ENCODE results near the gene TBCD. TPM values are rescaled to one million over a fixed set of nuclear protein-coding genes. Genes with fewer than 3 reads are reported as not detected.

Gene TBCD
- total RNA-seq, 1 donor from 2014 or later = 104 TPM

GRCh38 chr17:82705756-82706155, 46.1 kb upstream of the TBCD start:
- Mint-ChIP-seq H3K27me3 (no peaks in the 10 kb centered on the region), H3K4me1 (ENCODE audit: unreplicated experiment) (no peaks in the 10 kb centered on the region), H3K36me3 (no peaks in the 10 kb centered on the region), H3K4me3 (no peak overlapping the region), H3K27ac (no peak overlapping the region), H3K9me3 (no peaks in the 10 kb centered on the region)
- TF ChIP-seq, protein P1, sequence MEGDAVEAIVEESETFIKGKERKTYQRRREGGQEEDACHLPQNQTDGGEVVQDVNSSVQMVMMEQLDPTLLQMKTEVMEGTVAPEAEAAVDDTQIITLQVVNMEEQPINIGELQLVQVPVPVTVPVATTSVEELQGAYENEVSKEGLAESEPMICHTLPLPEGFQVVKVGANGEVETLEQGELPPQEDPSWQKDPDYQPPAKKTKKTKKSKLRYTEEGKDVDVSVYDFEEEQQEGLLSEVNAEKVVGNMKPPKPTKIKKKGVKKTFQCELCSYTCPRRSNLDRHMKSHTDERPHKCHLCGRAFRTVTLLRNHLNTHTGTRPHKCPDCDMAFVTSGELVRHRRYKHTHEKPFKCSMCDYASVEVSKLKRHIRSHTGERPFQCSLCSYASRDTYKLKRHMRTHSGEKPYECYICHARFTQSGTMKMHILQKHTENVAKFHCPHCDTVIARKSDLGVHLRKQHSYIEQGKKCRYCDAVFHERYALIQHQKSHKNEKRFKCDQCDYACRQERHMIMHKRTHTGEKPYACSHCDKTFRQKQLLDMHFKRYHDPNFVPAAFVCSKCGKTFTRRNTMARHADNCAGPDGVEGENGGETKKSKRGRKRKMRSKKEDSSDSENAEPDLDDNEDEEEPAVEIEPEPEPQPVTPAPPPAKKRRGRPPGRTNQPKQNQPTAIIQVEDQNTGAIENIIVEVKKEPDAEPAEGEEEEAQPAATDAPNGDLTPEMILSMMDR (conservative IDR thresholded peaks at IDR 0.05) = no peak
- no peak for DNase-seq (ENCODE audit: extremely low spot score, unreplicated experiment)

- Mint-ChIP-seq H3K9me3 (no peaks in the 10 kb centered on the region), H3K36me3 (no peaks in the 10 kb centered on the region), H3K27ac (no peak overlapping the region), H3K27me3 (no peaks in the 10 kb centered on the region), H3K4me1 (ENCODE audit: unreplicated experiment) (no peaks in the 10 kb centered on the region), H3K4me3 (no peak overlapping the region)
- no peak for DNase-seq (ENCODE audit: extremely low spot score, unreplicated experiment)
- TF ChIP-seq, protein P1 (conservative IDR thresholded peaks at IDR 0.05) = no peak
Measured at GRCh38 chr17:82709024-82709675, 42.7 kb upstream of the TBCD start.

- Mint-ChIP-seq H3K4me3 (no peak overlapping the region), H3K27me3 (no peaks in the 10 kb centered on the region), H3K9me3 (no peaks in the 10 kb centered on the region), H3K27ac (no peak overlapping the region), H3K36me3 (no peaks in the 10 kb centered on the region), H3K4me1 (ENCODE audit: unreplicated experiment) (no peaks in the 10 kb centered on the region)
- DNase-seq (ENCODE audit: extremely low spot score, unreplicated experiment) = no peak
- TF ChIP-seq, protein P1 (conservative IDR thresholded peaks at IDR 0.05) = no peak
Measured at GRCh38 chr17:82709676-82710498, 42.0 kb upstream of the TBCD start.

DNA sequence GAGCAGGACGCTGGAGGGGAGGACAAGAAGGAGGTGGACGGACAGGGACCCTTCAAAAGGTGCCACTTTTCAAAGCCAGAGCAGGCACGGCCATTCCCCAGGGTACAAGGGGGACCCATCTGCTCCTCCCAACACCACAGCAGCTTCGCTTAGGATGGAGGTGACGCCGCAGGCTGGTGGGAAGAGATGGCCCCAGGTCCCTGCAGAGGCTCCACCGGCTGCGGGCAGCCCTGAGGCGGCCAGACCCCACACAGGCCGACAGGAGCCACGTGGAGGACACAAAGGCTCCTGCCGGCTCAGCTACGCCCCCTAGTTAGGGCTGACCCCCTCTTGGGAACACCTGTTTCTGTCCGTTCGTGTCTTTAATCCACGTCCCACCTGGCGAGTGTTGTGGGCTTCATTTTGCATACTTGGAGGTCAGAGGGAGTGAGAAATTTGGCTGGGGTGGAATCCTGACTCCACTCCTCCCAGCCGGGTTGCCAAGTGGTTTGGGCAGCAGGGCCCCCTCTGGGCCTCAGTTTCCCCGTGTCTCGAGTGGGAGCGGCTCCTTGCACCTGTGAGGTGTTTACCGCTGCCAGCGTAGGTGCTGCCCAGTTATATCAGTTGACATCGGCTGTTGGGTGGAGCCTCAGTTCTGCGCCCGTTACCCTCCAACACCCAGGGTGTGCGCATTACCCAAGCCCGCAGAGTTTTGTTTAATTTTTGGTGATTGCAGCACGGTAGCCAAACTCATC, 41.2 kb upstream of the TBCD start:
- Mint-ChIP-seq H3K27me3 (no peaks in the 10 kb centered on the region), H3K4me1 (ENCODE audit: unreplicated experiment) (no peaks in the 10 kb centered on the region), H3K27ac (no peak overlapping the region), H3K4me3 (no peak overlapping the region), H3K9me3 (no peaks in the 10 kb centered on the region), H3K36me3 (no peaks in the 10 kb centered on the region)
- no peak for DNase-seq (ENCODE audit: extremely low spot score, unreplicated experiment)
- TF ChIP-seq, protein P1 (conservative IDR thresholded peaks at IDR 0.05) = no peak

- H3K27ac Mint-ChIP-seq = no peak overlapping the region
- H3K27me3 Mint-ChIP-seq = no peaks in the 10 kb centered on the region
- H3K36me3 Mint-ChIP-seq = peaks cover 6% of the 10 kb centered on the region
- TF ChIP-seq, protein P1 (conservative IDR thresholded peaks at IDR 0.05) = no peak
- H3K4me1 Mint-ChIP-seq (ENCODE audit: unreplicated experiment) = peaks cover 8% of the 10 kb centered on the region
- DNase-seq (ENCODE audit: extremely low spot score, unreplicated experiment) = no peak
- H3K4me3 Mint-ChIP-seq = peak overlapping the region; percentile 64
- H3K9me3 Mint-ChIP-seq = no peaks in the 10 kb centered on the region
Measured at GRCh38 chr17:82713071-82713723, 38.7 kb upstream of the TBCD start.

All from type B pancreatic cell (in vitro differentiated cells).